ENCODE measurements around the gene MRPL37. TPM values are rescaled to one million over a fixed set of nuclear protein-coding genes. Genes with fewer than 3 reads are reported as not detected.
A peak's percentile ranks its signal among the peaks of the same experiment; 100 is the strongest.

MRPL37 gene
- total RNA-seq, 1 donor from 2014 or later = 80.0 TPM

DNA sequence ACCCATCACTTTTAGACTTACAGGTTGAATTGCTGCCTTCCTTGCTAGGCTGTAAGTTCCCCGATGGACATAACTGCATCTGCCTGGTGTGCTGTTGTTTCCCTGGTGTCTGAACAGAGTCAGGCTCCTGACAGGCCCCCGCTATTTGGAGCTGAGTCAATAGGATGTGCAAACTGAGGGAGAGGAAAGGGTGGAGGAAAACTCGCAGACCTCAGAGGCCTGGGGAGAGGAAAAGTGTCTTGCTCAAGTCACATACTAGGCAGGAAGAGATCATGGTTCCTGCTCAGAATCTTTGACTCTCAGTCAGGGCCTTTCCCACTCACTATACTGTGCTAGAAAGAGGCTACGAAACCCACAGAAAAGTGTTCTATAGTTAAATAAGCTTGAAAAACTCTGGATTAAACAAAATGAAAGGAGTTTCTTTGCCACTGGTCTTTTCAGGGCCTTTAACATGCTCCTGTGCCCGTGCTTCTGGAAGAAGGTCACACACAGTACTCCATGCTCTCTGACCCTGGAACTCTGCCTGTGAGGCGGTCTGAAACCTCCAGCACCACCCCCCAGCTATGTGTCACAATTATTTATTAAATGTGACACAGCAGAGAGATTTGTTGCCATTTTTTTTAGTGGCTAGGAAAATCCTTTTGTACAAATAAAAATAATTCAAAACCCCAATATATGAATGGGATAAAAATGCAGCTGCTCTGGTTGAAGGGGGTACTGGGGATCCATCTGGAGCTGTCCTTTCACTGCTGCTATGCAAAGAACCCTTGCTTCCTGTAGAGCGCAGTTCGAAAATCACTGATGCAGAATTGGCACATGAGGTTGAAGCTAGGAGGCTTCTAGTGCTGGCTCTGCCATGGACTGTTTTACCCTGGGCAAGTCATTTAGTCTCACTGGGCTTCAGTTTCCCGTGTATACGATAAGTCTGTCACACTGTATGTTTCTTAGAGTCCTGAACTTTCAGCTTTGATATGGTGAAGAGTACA lies 27.1 kb upstream of the MRPL37 start:
- no peak overlapping the region for H3K4me3 ChIP-seq (ENCODE audit: insufficient read depth, low read depth, low read length)
- no peak for TF ChIP-seq EZH2 (IDR thresholded peaks at IDR 0.05; ENCODE audit: insufficient read depth, low read length)
- TF ChIP-seq, protein P1, sequence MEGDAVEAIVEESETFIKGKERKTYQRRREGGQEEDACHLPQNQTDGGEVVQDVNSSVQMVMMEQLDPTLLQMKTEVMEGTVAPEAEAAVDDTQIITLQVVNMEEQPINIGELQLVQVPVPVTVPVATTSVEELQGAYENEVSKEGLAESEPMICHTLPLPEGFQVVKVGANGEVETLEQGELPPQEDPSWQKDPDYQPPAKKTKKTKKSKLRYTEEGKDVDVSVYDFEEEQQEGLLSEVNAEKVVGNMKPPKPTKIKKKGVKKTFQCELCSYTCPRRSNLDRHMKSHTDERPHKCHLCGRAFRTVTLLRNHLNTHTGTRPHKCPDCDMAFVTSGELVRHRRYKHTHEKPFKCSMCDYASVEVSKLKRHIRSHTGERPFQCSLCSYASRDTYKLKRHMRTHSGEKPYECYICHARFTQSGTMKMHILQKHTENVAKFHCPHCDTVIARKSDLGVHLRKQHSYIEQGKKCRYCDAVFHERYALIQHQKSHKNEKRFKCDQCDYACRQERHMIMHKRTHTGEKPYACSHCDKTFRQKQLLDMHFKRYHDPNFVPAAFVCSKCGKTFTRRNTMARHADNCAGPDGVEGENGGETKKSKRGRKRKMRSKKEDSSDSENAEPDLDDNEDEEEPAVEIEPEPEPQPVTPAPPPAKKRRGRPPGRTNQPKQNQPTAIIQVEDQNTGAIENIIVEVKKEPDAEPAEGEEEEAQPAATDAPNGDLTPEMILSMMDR (IDR thresholded peaks at IDR 0.05; ENCODE audit: insufficient read depth, low read depth, low read length) = no peak
- no peak for FAIRE-seq
- DNase-seq (ENCODE audit: low read depth) = no peak
- H3K4me2 ChIP-seq (ENCODE audit: low read length) = no peak overlapping the region
- Mint-ChIP-seq H3K27ac (ENCODE audit: unreplicated experiment) (peak overlapping the region; percentile 72), H3K4me1 (ENCODE audit: low read depth, unreplicated experiment) (peaks cover 4% of the 10 kb centered on the region), H3K9me3 (ENCODE audit: unreplicated experiment) (no peaks in the 10 kb centered on the region), H3K36me3 (ENCODE audit: low read depth, unreplicated experiment) (no peaks in the 10 kb centered on the region), H3K4me3 (ENCODE audit: unreplicated experiment) (no peak overlapping the region), H3K27me3 (ENCODE audit: low read depth, unreplicated experiment) (peaks cover 5% of the 10 kb centered on the region)
- no peaks in the 10 kb centered on the region for H4K20me1 ChIP-seq (ENCODE audit: insufficient read depth, low read length)
- no peaks in the 10 kb centered on the region for H3K9me3 ChIP-seq (ENCODE audit: insufficient read depth, low read depth, low read length)
- H3K4me1 ChIP-seq (ENCODE audit: insufficient read depth, low read length) = no peaks in the 10 kb centered on the region
- no peak overlapping the region for H2AFZ ChIP-seq (ENCODE audit: low read depth, low read length)
- no peak overlapping the region for H3K9ac ChIP-seq (ENCODE audit: low read length)
- no peaks in the 10 kb centered on the region for H3K79me2 ChIP-seq (ENCODE audit: insufficient read depth, low read length)
- no peaks in the 10 kb centered on the region for H3K27me3 ChIP-seq (ENCODE audit: insufficient read depth, low read length)
- H3K27ac ChIP-seq (ENCODE audit: low read depth, low read length) = no peak overlapping the region
- H3K36me3 ChIP-seq (ENCODE audit: insufficient read depth, low read length) = no peaks in the 10 kb centered on the region

DNA sequence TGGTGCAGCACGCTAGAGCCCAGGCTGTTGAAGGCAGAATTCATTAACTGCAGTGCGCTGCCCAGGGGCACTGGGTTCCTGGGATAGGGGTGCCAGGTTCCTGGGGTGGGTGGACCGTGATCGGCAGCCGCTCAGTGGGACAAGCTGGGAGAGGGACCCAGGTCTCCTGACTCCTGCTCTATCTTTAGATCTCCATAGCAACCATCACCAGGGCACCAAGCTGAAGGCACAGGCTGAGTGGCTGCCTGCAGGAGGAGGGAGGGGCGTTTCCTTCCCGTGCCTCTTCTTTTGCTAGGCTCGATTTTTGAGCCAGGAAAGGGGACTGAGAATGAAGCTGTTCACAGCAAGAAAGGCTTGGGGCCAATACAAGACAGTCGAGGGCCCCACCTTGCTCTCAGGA lies 26.3 kb upstream of the MRPL37 start:
- Histone ChIP-seq H3K9ac (ENCODE audit: low read length) (no peak overlapping the region), H3K4me1 (ENCODE audit: insufficient read depth, low read length) (no peaks in the 10 kb centered on the region)

More for the DNA sequence above, 26.3 kb upstream of the MRPL37 start:
- Histone ChIP-seq H3K4me3 (ENCODE audit: insufficient read depth, low read depth, low read length) (no peak overlapping the region), H3K79me2 (ENCODE audit: insufficient read depth, low read length) (no peaks in the 10 kb centered on the region), H3K36me3 (ENCODE audit: insufficient read depth, low read length) (no peaks in the 10 kb centered on the region), H3K27me3 (ENCODE audit: insufficient read depth, low read length) (no peaks in the 10 kb centered on the region), H3K4me2 (ENCODE audit: low read length) (no peak overlapping the region), H2AFZ (ENCODE audit: low read depth, low read length) (no peak overlapping the region), H4K20me1 (ENCODE audit: insufficient read depth, low read length) (no peaks in the 10 kb centered on the region), H3K27ac (ENCODE audit: low read depth, low read length) (no peak overlapping the region), H3K9me3 (ENCODE audit: insufficient read depth, low read depth, low read length) (no peaks in the 10 kb centered on the region)
- no peak overlapping the region for H3K27ac Mint-ChIP-seq (ENCODE audit: unreplicated experiment)
- peaks cover 6% of the 10 kb centered on the region for H3K27me3 Mint-ChIP-seq (ENCODE audit: low read depth, unreplicated experiment)
- peaks cover 2% of the 10 kb centered on the region for H3K36me3 Mint-ChIP-seq (ENCODE audit: low read depth, unreplicated experiment)
- H3K4me1 Mint-ChIP-seq (ENCODE audit: low read depth, unreplicated experiment) = peaks cover 3% of the 10 kb centered on the region
- no peak overlapping the region for H3K4me3 Mint-ChIP-seq (ENCODE audit: unreplicated experiment)
- no peaks in the 10 kb centered on the region for H3K9me3 Mint-ChIP-seq (ENCODE audit: unreplicated experiment)
- FAIRE-seq (no peak), DNase-seq (ENCODE audit: low read depth) (no peak)
- no peak for TF ChIP-seq EZH2 (IDR thresholded peaks at IDR 0.05; ENCODE audit: insufficient read depth, low read length)
- TF ChIP-seq, protein P1 (IDR thresholded peaks at IDR 0.05; ENCODE audit: insufficient read depth, low read depth, low read length) = no peak

All from astrocyte (in vitro differentiated cells and primary cell).